RKO (cell line): ENCODE results near the gene IQGAP3.
A peak's percentile ranks its signal among the peaks of the same experiment; 100 is the strongest.

Source experiments
- DNase-seq: peaks from one replicate; pipeline ENCODE4 v3.0.0-alpha.2; 2016; ENCODE audit warnings: low spot score

The IQGAP3 gene

GRCh38 chr1:156543066-156543465 lies 29.3 kb downstream of the IQGAP3 start:
- DNase-seq = no peak

- no peak for DNase-seq
Measured at GRCh38 chr1:156540955-156541354, 31.4 kb downstream of the IQGAP3 start.

- no peak for DNase-seq
Measured at GRCh38 chr1:156539818-156540355, 32.5 kb downstream of the IQGAP3 start.

- no peak for DNase-seq
Measured at GRCh38 chr1:156538711-156539440, 33.5 kb downstream of the IQGAP3 start.

GRCh38 chr1:156537027-156537426 lies 35.3 kb downstream of the IQGAP3 start:
- DNase-seq = no peak

- no peak for DNase-seq
Measured at GRCh38 chr1:156534424-156535060, 37.8 kb downstream of the IQGAP3 start.

- DNase-seq = no peak
Measured at GRCh38 chr1:156533568-156534220, 38.7 kb downstream of the IQGAP3 start.

- no peak for DNase-seq
Measured at GRCh38 chr1:156532374-156532773, 40.0 kb downstream of the IQGAP3 start.

- DNase-seq = no peak
Measured at GRCh38 chr1:156530006-156530405, 42.4 kb downstream of the IQGAP3 start.

- DNase-seq = no peak
Measured at GRCh38 chr1:156528875-156529425, 43.4 kb downstream of the IQGAP3 start.

- DNase-seq = no peak
Measured at GRCh38 chr1:156528231-156528630, 44.1 kb downstream of the IQGAP3 start.

- DNase-seq = no peak
Measured at GRCh38 chr1:156527584-156527983, 44.8 kb downstream of the IQGAP3 start.

- no peak for DNase-seq
Measured at GRCh38 chr1:156525856-156526489, 46.4 kb downstream of the IQGAP3 start.

GRCh38 chr1:156525071-156525501 lies 47.3 kb downstream of the IQGAP3 start:
- no peak for DNase-seq

- DNase-seq = no peak
Measured at GRCh38 chr1:156524481-156524869, 47.9 kb downstream of the IQGAP3 start.

GRCh38 chr1:156523801-156524480 lies 48.4 kb downstream of the IQGAP3 start:
- no peak for DNase-seq

GRCh38 chr1:156522443-156522970 lies 49.9 kb downstream of the IQGAP3 start:
- DNase-seq = no peak

- peak; percentile 39 for DNase-seq
Measured at GRCh38 chr1:156517748-156518147, 54.6 kb downstream of the IQGAP3 start.

GRCh38 chr1:156516821-156517220 lies 55.5 kb downstream of the IQGAP3 start:
- no peak for DNase-seq

- DNase-seq = no peak
Measured at GRCh38 chr1:156515956-156516355, 56.4 kb downstream of the IQGAP3 start.

- no peak for DNase-seq
Measured at GRCh38 chr1:156513185-156513584, 59.2 kb downstream of the IQGAP3 start.
